Progenitor cell of endocrine pancreas (in vitro differentiated cells): ENCODE data around the gene HMGCS1. TPM values are rescaled to one million over a fixed set of nuclear protein-coding genes. Genes with fewer than 3 reads are reported as not detected.

Experiments
- DNase-seq: peaks from one replicate; pipeline ENCODE4 v3.0.0; 2021; ENCODE audit warnings: low spot score; ENCODE audit not compliant: unreplicated experiment
- H3K27ac Mint-ChIP-seq: 2 replicates; pipeline ENCODE4 v1.8.0; 2021; ENCODE audit warnings: mild to moderate bottlenecking, moderate library complexity, mixed read lengths
- H3K27me3 Mint-ChIP-seq: 2 replicates; pipeline ENCODE4 v1.8.0; 2021; ENCODE audit warnings: mixed read lengths
- H3K36me3 Mint-ChIP-seq: 2 replicates; pipeline ENCODE4 v1.8.0; 2022; ENCODE audit warnings: mixed read lengths; ENCODE audit not compliant: insufficient read depth
- H3K4me1 Mint-ChIP-seq: 2 replicates; pipeline ENCODE4 v1.8.0; 2021; ENCODE audit warnings: low read depth, mixed read lengths
- H3K4me3 Mint-ChIP-seq: 2 replicates; pipeline ENCODE4 v1.8.0; 2021; ENCODE audit warnings: low read depth, mild to moderate bottlenecking, moderate library complexity, mixed read lengths
- H3K9me3 Mint-ChIP-seq: 2 replicates; pipeline ENCODE4 v1.8.0; 2021; ENCODE audit warnings: low read depth, mixed read lengths
- total RNA-seq: library from RNA; stranded (reverse); gene quantifications from 2 replicates; pipeline ENCODE4 v1.2.1, GENCODE V29; 2021
- TF ChIP-seq, protein P1 (sequence below): fragments of 200-600 bp; sonication (generic); IDR thresholded peaks from one replicate; pipeline ENCODE4 v1.5.0; 2021; ENCODE audit warnings: antibody characterized with exemption, mild to moderate bottlenecking; ENCODE audit not compliant: unreplicated experiment

Gene HMGCS1
- total RNA-seq, 1 donor from 2014 or later, result 170 TPM

DNA sequence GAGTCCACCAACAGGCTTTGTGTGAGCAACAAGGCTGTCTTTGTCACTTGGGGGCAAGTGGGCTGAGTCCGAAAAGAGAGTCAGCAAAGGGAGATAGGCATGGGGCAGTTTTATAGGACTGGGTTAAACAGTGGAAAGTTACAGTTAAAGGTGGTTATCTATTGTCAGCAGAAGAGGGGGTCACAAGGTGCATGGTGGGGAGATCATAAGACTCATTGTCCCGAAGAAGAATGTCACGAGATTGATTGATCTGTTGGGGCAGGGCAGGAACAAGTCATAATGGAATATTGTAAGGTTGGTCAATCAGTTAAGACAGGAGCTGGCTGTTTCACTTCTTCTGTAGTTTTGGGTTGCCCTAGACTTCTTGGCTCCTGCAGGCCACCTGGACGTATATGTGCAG is 7.6 kb upstream of the HMGCS1 start:
- Mint-ChIP-seq H3K9me3 (peaks cover 8% of the 10 kb centered on the region), H3K36me3 (no peaks in the 10 kb centered on the region)

DNA sequence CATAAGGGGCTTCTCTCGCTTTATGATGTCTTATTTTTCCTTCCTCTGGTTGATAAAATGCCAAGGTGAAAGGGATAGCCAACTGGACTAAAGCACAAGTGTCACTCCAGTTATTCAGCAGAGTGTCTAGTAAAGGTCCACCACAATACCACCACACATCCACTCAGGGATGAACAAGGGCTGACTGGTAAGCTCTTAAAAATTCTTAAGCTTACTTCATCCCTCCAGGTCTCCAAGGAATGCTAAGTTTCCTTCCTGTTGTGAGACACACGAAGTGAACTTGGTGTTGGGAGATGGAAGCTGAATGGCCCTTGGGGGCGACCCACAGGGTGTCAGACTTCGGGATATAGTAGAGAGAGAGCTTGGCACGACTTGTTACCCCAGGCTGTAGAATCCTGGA is 3.2 kb upstream of the HMGCS1 start:
- Mint-ChIP-seq H3K27me3 (no peaks in the 10 kb centered on the region), H3K4me3 (no peak overlapping the region), H3K36me3 (peaks cover 2% of the 10 kb centered on the region), H3K27ac (no peak overlapping the region), H3K4me1 (peaks cover 21% of the 10 kb centered on the region), H3K9me3 (peaks cover 19% of the 10 kb centered on the region)
- TF ChIP-seq, protein P1, sequence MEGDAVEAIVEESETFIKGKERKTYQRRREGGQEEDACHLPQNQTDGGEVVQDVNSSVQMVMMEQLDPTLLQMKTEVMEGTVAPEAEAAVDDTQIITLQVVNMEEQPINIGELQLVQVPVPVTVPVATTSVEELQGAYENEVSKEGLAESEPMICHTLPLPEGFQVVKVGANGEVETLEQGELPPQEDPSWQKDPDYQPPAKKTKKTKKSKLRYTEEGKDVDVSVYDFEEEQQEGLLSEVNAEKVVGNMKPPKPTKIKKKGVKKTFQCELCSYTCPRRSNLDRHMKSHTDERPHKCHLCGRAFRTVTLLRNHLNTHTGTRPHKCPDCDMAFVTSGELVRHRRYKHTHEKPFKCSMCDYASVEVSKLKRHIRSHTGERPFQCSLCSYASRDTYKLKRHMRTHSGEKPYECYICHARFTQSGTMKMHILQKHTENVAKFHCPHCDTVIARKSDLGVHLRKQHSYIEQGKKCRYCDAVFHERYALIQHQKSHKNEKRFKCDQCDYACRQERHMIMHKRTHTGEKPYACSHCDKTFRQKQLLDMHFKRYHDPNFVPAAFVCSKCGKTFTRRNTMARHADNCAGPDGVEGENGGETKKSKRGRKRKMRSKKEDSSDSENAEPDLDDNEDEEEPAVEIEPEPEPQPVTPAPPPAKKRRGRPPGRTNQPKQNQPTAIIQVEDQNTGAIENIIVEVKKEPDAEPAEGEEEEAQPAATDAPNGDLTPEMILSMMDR, result no peak
- no peak for DNase-seq

More for the DNA sequence above, 7.6 kb upstream of the HMGCS1 start:
- no peak for DNase-seq
- no peak overlapping the region for H3K27ac Mint-ChIP-seq
- no peaks in the 10 kb centered on the region for H3K27me3 Mint-ChIP-seq
- H3K4me1 Mint-ChIP-seq, result peaks cover 5% of the 10 kb centered on the region
- H3K4me3 Mint-ChIP-seq, result no peak overlapping the region
- TF ChIP-seq, protein P1, result no peak

DNA sequence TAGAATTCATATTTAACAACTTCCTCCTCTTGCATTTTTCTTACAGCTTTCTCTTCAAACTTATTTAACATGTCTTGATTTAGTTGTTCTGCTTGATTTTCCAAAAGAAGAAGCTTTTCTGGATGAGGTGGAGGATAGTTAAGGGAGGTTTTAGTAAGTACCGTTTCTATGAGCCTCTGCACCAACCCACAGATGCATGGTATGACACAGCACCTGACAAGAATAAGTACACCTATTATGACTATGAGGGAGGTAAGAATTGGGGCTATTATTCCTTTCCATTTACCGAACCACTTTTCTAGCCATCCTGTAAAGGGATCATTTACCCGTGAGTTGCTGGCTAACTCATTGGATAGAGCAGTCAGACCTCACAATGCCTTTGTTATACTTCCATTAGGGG is 2.5 kb upstream of the HMGCS1 start:
- DNase-seq, result no peak
- Mint-ChIP-seq H3K27me3 (no peaks in the 10 kb centered on the region), H3K36me3 (peaks cover 3% of the 10 kb centered on the region), H3K4me1 (peaks cover 24% of the 10 kb centered on the region), H3K27ac (no peak overlapping the region), H3K9me3 (peaks cover 17% of the 10 kb centered on the region), H3K4me3 (no peak overlapping the region)
- TF ChIP-seq, protein P1, result no peak

DNA sequence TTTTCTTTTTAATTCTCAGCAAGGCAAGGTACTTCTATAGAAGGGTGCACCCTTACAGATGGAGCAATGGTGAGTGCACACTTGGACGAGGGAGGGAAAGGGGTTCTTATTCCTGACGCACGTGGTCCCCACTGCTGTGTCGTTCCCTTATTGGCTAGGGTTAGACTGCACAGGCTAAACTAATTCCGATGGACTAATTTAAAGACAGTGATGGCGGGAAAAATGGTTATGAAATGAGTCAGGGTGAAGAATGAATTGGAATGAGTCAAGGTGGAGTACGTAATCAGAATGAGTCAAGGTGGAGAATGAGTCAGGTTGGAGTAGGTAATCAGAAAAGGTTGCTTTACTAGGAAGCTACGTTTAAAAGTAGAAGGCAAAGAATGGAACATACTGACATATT is 2.1 kb upstream of the HMGCS1 start:
- H3K27ac Mint-ChIP-seq, result no peak overlapping the region
- no peak for DNase-seq
- peaks cover 15% of the 10 kb centered on the region for H3K9me3 Mint-ChIP-seq

DNA sequence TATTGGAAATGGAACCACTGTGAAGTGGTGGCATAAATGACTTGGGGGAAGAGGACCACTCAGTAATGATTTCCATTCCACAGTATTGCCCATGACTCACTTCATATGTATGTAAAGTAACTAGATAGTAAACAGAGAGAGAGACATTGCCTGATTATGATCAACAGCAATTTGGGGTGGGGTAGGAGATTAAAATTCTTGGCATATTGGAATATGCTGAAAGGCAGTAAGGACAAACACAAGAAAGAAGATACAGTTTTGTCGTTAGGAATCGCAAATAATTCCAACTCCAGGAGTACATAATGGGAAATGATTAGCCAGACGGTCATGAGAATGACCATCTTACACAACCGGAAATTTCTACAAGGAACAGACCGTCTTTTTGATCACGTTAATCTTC is 1.5 kb upstream of the HMGCS1 start:
- H3K4me1 Mint-ChIP-seq, result peaks cover 30% of the 10 kb centered on the region

More for the DNA sequence above, 2.1 kb upstream of the HMGCS1 start:
- peaks cover 24% of the 10 kb centered on the region for H3K4me1 Mint-ChIP-seq
- TF ChIP-seq, protein P1, result no peak
- H3K36me3 Mint-ChIP-seq, result peaks cover 4% of the 10 kb centered on the region
- no peak overlapping the region for H3K4me3 Mint-ChIP-seq
- no peaks in the 10 kb centered on the region for H3K27me3 Mint-ChIP-seq

More for the DNA sequence above, 1.5 kb upstream of the HMGCS1 start:
- Mint-ChIP-seq H3K36me3 (peaks cover 4% of the 10 kb centered on the region), H3K4me3 (no peak overlapping the region), H3K27ac (no peak overlapping the region), H3K27me3 (no peaks in the 10 kb centered on the region), H3K9me3 (peaks cover 15% of the 10 kb centered on the region)
- DNase-seq, result no peak
- TF ChIP-seq, protein P1, result no peak
